Retinal pigment epithelial cell (primary cell): ENCODE measurements around the gene SH3GL3.
A peak's percentile ranks its signal among the peaks of the same experiment; 100 is the strongest.

Experiments used
- DNase-seq: peaks from one replicate; pipeline ENCODE4 v3.0.0-alpha.2; 2010; ENCODE audit warnings: low read depth
- H3K4me3 ChIP-seq: 2 replicates; pipeline ENCODE4 v1.5.1; 2011; ENCODE audit warnings: mild to moderate bottlenecking, low read length, control low read depth, moderate library complexity
- TF ChIP-seq, protein P1 (sequence below): conservative IDR thresholded peaks from 2 replicates; pipeline ENCODE4 v1.5.1; 2011; ENCODE audit warnings: low read depth, low read length, control low read depth, inconsistent platforms

Gene SH3GL3

DNA sequence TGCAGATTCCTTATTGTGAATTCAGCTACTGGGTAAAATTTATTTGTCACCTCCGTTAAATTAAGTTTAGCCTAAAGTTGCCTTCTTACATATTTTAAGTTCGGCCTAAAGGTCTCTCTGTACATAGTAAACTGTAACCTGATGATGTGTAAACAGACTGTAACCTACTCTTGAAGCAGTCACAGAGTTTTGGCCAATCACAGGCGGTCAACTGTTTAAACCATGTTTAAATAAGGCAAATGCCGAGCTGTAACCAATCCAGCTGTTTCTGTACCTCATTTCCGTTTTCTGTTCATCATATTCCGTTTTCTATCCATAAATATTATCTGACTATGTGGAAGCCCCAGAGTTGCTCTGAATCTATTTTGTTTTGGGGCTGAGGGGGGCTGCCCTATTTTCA is 204.4 kb downstream of the SH3GL3 start:
- no peak for DNase-seq
- no peak overlapping the region for H3K4me3 ChIP-seq
- TF ChIP-seq, protein P1, sequence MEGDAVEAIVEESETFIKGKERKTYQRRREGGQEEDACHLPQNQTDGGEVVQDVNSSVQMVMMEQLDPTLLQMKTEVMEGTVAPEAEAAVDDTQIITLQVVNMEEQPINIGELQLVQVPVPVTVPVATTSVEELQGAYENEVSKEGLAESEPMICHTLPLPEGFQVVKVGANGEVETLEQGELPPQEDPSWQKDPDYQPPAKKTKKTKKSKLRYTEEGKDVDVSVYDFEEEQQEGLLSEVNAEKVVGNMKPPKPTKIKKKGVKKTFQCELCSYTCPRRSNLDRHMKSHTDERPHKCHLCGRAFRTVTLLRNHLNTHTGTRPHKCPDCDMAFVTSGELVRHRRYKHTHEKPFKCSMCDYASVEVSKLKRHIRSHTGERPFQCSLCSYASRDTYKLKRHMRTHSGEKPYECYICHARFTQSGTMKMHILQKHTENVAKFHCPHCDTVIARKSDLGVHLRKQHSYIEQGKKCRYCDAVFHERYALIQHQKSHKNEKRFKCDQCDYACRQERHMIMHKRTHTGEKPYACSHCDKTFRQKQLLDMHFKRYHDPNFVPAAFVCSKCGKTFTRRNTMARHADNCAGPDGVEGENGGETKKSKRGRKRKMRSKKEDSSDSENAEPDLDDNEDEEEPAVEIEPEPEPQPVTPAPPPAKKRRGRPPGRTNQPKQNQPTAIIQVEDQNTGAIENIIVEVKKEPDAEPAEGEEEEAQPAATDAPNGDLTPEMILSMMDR, result no peak

- TF ChIP-seq, protein P1, result no peak
- H3K4me3 ChIP-seq, result no peak overlapping the region
- no peak for DNase-seq
Measured at GRCh38 chr15:83652626-83653204, 205.6 kb downstream of the SH3GL3 start.

DNA sequence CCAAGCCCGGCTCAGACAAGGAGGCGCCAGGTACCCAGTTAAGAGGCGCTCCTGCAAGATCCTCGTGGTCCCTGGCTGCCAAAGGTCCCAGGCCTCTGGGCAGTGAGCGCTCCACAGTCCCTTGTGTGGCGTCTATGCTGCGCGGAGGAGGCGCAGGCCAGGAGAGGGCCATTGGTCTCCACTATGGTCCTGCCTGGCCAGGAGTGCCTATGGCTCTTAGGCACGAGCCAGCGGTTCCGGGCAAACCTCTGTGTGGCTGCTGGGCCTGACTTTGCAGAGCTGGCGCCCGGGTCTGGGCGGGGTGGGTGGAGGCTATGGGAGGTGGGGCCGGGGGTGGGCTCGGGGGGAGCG is 206.1 kb downstream of the SH3GL3 start:
- TF ChIP-seq, protein P1, result no peak
- no peak for DNase-seq
- H3K4me3 ChIP-seq, result no peak overlapping the region

DNA sequence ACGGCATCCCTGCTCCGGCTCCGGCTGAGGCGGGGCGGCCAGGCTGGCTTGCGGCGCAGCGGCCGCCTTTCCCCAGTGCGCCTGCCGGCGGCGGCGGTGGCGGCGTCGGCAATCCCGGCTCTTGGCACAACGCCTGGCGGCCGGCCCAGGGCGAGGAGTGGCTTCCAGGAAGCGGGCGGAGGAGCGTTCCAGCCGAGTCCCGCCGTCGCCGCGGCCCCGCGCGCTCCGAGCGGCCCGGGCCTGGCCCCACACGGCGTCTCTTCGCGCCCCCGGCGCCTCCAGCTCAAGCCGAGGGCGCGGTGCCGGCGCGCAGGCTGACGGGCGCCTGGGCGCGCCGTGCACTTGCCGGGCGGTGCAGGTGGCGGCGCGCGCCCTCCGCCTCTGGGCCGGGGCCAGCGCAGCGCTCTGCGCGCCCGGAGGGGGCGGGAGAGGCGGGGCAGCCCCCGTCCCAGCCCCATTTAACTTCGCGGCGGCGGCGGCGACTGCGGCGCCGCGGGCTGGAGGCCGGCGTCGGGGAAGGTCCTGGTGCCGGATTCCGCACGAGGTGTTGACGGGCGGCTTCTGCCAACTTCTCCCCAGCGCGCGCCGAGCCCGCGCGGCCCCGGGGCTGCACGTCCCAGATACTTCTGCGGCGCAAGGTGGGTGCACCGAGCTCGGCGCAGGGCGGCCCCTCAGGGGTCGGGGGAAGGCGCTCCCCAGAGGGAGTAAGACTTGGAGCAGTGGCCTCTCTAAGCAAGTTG is 206.7 kb downstream of the SH3GL3 start, which contains the start of gene ADAMTSL3:
ADAMTSL3 (plus strand) TSS at position 485 of the 740 bp plus-strand sequence. CDS start 1,639 bp downstream, outside the sequence.
- H3K4me3 ChIP-seq, result peak within 1 kb of the TSS; percentile 59
- no peak for DNase-seq
- TF ChIP-seq, protein P1, result no peak

DNA sequence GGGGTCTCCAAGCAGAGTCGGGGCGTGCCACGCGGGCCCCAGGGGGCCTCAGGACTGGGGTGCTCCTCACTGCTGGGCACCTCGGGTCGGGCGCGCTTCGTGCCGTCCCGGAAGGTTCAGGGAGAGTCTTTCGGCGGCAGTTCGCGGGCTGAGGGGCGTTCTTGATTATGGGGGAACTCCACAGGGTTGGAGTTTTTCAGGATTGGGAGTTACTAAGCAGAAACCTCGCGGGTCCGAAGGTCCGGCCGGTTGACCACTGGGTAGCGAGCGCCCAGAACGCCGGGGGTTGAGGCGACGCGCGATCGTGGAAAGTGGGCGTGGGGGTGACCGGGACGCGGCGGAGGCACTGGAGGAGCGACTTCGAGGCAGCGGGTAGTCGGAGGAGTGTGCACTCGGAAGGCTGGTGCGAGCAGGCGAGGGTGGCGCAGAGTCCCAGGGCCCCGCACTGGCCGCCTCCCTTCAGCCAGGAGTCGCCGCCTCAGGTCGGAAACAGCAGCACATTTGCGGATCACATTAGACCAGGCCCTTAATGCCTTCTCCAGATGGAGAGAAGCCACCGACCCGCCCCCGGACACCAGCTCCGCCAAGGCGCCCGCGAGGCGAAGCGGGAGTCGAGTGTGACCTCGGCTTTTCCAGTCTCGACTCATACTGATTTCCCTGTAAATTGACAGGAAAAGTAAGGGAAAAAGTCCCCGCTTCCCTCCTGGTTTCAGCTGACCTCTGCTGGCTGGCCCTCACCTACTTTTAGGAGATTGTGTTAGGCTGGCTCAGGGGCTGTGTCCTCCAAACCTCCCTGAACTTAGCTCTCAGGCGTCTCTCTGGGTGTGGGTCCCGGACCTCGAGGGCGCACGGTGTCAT is 207.5 kb downstream of the SH3GL3 start:
- TF ChIP-seq, protein P1, result no peak
- H3K4me3 ChIP-seq, result peak overlapping the region; percentile 59
- DNase-seq, result no peak

GRCh38 chr15:83655237-83655616 is 208.1 kb downstream of the SH3GL3 start:
- no peak for DNase-seq
- TF ChIP-seq, protein P1, result no peak
- peak overlapping the region; percentile 59 for H3K4me3 ChIP-seq
